ENCODE results near the gene DECR2.
A peak's percentile ranks its signal among the peaks of the same experiment; 100 is the strongest.
"Not testable (repeated sequence)": the region's sequence is repeated elsewhere in the genome, so short reads cannot be mapped to it uniquely, and the experiment has no call there.

DECR2 gene

DNA sequence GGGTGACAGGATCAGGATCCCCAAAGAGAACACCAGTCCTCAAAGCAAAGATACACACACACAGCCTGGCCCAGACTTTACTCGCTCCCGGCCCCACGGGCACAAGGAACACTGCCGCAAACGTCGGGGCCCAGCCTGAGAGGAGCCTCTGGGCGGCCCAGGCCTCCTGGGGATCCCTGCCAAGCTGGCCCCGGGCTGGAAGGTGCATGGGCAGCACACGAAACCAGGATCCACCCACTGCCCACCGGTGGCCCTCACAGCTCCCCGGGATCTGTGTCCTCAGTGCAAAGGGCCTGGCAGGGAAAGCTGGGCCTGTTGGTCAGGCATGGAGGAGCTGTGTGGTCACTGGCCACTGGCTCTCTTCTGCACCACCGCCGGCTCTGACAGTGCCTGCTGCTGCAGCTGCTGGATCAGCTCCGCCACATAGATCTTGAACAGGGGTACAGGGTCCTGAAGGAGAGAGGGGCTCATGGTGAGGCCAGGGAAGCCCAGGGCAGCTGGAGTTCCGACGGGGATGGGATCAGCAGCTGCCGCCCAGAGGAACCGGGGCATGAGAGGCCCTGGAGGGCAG, 34.3 kb upstream of the DECR2 start:
- no peak for DNase-seq

DNA sequence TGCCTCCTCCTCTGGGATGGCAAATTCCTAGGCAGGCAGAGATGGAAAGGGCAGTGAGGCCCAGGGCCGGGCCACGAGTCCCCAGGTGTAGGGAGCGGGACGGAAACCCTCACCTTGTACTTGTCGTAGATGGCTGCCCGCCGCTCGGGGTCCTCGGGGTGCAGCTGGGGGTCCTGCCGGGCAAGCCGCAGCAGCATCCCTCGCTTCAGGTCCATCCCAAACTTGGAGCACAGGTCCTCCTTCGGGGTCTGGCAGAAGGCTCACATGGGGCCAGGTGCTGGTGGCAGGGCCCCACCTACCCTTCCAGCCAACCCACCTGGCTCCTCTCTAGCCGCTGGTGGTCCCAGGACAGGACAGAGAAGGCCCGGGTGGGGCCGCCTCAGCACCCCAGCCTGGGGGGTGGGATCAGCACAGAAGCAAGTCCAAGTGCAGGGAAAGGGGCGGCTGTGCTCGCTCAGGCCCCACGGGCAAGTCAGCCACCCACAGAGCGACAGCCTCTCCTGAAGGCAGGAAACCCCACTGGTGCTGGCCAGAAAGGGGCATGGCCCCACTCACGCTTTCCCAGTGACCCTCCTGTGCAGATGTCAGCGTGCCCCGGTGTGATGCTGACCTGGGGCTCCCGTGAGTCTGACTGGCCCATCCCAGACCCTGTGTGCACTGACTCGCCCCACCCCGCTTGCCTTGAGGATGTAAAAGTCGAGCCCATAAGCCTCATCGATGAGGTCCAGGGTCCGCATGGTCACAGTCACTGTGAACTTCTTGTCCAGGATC, 33.1 kb upstream of the DECR2 start:
- no peak for DNase-seq

GRCh38 chr16:369275-369865, 32.3 kb upstream of the DECR2 start:
- DNase-seq: no peak

DNA sequence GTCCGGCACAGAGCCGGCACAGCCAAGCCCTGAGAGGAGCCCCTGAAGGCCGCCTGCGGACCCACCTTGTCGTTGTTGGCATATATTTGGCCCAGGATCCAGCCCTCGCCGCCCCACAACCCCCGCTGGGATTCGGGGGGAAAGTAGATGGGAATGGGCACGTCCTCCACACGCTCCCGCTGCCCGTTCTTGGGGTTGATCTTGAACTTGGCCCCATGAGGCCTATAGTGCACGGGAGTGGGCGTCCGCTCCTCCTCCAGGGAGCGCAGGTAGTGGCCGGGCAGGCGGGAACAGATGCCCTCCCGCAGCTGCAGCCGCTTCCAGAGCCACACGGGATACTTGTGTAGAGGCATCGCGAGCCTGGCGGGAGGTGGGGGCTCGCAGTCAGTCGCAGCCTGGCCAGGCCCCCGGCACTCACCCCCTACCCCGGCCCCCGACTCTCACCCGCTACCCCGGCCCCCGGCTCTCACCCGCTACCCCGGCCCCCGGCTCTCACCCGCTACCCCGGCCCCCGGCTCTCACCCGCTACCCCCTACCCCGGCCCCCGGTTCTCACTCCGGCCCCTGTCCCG, 31.7 kb upstream of the DECR2 start:
- DNase-seq: no peak

DNA sequence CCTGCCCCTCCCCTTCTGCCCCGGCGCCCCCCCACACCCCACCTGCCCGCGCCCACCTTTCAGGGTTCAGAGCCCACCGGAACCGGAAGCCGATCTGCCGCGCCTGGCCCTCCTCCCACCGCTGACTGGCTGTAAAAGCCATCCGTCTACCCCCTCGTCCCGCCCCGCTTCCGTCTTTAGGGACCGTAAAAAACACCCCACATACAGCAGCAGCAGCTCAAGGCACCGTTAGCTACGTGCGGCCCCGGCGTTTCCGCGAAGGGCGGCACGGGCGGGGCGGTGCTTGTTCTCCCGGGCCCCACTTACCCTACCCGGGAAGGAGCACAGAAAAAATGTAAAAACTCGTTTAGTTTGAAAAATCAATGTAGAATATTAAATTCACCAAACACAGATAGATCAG, 31.2 kb upstream of the DECR2 start, which contains the start of gene MRPL28:
Gene MRPL28, minus strand, starts transcription at position 96 of the 400 bp plus-strand sequence. CDS start 320 bp downstream, outside the sequence.
- DNase-seq: peak; percentile 94

DNA sequence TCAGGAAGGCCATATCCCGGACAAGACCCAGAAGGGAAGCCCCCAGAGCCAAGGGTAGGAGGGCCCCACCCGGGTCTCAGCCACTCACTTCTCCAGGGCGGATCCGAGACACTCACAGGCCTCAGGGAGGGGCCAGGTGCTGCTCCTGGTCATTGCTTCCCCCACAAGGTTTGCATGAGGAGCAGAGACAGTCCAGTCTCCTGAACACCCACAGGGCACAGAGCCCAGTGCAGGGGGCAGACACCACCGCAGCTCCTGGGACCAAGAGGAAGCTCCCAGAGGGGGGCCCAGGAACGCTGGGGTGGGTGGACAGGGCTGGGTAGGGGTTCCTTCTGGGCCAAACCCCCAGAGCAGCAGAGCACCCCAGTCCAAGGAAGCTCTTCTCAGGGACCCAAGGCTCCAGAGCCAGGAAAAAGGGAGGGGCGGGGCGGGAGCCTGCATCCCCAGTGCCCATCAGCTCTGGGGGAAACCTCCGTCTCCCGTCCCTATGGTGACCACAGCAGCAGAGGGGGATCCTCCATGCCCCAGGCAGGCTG, 30.6 kb upstream of the DECR2 start:
- no peak for DNase-seq

- no peak for DNase-seq
These were observed 30.0 kb upstream of the DECR2 start for GRCh38 chr16:371515-372301.

- no peak for DNase-seq
These were observed 29.2 kb upstream of the DECR2 start for GRCh38 chr16:372302-372983.

DNA sequence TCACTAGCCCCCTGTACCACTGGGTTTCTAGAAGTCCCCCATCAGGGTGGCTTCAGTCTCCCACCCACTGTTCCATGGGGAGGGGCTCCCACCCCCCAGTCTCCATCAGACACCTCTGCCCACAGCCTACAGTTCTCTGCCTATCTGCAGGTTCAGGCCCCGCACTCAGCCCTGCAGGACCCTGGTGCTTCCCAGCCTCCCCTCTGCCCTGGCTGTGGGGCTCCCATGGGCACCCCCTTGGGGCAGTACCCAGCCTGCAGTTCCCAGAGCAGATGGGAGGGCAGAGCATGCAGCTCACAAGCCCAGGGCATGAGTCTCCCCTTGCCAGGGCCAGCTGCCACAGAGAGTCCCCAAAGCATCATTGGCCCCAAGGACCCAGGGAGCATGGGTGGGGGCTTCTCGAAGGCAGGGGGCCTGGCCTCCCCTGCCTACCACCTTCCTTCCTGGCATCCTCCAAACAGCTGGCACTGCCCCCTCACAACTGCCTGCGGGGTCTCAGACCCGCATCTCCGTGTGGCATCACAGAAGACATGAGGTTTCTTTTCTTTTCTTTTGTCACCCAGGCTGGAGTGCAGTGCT, 28.6 kb upstream of the DECR2 start:
- no peak for DNase-seq

DNA sequence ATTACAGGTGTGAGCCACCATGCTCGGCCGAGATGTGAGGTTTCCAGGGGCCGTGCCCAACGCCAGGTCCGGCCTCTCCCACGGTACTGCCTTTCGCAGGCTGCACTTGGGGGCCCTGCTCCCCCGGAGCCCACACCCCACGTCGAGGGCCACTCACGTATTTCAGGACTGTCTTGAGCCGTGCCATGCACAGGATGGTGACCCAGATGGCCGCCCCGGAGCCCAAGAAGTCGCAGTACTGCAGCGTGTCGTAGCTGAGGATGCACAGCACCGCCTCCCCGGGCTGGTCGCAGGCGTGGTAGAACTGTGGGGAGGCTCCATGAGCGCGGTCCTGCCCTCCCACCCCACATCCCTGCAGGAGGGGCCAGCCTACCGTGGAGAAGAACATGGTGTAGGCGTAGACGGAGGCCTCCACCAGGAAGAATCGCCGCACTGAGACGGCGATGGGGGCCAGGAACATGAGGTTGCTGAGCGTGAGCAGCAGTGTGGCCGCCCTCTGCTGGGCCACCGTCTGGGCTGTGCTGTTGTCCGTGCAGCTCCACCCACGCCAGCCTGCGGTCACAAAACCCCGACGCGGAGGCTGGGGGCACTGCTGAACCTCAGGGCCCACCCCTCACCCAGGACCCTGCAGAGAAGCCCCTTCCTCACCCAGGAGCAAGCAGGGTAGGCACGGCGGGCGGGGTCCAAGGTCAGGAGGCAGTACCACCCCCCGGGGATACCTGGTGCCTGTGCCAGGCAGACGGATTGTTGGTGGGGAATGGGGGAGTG, 27.7 kb upstream of the DECR2 start:
- DNase-seq: no peak

DNA sequence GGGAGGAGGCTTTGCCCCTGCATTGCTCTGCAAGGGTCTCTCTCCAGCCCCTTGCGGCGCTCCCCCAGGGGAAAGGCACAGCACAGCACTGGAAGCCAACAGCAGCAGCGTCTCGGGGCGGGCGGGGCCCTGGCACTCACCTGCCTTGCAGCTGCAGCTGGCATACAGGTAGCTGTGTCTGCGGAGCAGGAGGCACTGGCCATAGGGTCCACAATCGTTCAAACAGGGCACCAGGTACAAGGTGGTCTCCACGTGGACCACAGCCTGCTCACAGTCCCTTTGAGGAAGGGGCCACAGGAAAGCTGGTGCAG, 27.1 kb upstream of the DECR2 start:
- no peak for DNase-seq

DNA sequence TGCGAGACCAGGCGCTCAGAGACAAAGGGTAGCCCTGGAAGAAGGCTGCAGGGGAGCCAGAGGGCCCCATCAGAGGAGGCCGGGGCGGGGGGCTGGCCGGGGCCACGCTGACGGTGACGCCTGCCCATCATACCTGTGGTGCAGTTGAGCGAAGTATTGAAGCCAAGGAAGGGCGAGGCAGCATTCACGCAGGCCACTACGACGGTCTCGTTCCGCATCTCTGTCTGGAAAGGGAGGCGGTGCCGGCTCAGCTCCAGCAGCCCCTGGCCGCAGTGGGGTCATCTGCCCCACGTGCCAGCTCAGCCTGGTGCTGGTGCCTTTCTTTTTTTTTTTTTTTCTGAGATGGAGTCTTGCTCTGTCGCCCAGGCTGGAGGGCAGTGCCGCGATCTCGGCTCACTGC, 26.5 kb upstream of the DECR2 start:
- no peak for DNase-seq

DNA sequence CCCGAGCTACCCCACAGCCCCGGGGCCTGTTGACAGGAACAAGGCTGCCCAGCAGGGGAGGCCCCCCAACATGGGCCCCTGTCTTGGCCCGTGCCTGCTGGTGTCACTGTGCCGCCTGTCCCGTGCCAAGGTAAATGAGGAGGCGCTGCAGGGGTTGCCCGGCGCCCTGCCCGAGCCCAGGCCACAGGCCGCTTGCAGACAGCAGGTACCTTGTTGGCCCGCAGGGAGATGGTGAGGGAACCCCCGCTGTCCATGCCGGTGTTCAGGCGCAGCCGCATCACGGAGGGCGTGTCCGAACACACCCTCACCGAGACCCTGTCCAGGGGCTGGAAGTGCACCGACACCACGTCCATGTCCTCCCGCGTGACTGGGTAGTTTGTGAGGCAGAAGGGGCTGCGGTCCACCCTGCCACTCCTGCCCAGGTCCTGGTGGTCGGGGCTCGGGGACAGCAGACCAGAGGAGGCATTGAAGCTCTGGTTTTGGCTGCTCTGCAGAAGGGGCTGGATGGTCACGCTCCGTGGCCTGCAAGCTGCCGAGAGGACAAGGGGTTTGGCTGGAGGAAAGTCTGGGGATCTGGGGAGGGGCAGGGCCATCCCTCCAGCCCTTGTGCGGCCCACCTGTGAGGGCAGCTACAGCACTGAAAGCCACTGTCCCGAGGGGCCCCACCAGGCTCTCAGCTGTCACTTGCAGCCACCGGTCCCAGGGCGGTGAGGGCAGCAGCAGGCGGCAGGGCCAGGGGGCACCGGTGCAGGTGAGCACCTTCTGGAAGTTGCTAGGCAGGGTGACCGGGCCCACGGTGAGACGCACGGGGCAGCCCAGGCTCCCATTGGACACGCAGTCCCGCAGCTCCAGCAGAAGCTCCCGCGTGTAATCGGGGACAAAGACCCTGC, 25.5 kb upstream of the DECR2 start:
- no peak for DNase-seq

- DNase-seq: no peak
These were observed 24.8 kb upstream of the DECR2 start for GRCh38 chr16:376817-377418.

DNA sequence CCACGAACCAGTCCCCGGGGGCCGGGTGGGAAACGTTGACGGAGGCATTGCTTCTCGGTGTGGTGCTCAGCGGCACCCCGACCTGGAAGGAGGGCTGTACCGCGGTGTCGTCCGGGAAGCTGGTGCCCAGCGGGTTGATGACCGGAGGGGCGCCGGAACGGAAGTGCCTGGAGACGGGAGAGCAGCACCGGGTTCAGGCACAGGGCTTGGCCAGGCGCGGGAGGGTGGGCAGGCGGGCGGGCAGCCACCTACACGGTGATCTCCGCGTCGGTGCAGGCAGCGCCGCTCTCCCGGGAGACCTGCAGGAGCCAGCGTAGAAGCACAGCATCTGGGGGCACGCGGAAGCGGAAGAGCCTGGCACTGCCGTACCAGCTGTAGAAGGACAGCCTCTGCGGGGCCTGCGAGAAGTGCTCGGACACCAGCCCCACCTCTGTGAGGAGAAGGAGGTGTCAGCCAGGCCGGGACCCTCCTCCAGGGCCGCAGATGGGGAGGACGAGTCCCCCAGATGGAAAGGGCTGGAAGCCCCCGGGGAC, 24.2 kb upstream of the DECR2 start:
- no peak for DNase-seq

DNA sequence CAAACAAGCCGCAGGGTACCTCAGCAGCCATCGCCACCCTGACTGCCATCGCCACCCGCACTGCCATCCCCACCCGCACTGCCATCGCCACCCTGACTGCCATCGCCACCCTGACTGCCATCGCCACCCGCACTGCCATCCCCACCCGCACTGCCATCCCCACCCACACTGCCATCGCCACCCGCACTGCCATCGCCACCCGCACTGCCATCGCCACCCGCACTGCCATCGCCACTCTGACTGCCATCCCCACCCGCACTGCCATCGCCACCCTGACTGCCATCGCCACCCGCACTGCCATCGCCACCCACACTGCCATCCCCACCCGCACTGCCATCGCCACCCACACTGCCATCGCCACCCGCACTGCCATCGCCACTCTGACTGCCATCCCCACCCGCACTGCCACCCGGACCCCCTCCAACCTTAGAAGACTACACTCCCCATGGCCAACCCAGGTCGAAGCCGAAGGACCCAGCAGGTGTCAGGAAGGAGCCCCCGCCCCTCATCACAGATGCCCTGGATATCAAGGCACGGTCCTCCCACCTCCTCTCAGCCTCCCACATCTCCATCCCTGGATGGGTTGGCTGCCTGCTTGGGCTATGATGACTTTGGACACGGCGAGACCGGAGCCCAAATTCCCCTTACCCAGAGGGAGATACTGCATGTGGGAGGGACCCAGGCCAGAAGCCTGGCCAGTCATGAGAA, 23.4 kb upstream of the DECR2 start:
- DNase-seq: not testable (repeated sequence)

- DNase-seq: no peak
These were observed 22.9 kb upstream of the DECR2 start for GRCh38 chr16:378821-379182.

DNA sequence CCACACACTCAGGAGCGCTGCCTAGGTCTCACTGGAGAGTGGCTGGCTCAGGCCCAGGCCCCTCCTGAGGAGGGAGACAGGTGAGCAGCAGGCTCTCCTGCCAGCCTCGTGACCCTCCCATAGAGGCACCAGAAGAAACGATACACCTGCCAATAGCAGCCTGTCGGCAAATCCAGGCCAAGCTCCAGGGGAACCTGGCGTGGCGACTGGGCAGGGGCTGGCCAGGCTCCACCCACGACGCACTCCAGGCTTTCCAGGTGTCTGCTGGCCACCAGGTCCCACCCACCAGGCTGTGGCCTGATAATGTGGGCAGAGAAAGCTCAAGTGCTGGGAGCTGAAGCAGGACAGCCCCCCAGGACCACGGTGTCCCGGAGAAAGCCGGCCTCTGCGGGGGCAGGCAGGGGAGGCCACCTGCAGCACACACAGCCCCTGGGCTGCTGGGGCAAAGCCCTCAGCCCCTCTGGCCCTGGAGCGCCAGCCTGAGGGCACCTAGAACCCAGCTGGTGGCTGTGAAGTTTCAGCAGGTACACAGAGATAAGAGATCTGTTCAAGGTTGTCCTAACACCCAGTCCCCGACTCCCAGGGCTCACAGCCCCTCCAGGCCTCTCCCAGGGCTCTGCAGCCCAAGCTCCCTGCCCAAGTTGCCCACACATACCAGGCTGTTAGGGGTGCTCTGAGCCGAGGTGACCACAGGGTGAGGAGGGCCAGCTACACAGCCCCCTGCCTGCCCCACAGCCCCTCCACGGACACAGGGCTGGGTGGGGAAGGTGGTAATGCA, 22.3 kb upstream of the DECR2 start:
- DNase-seq: no peak
